Vagina (tissue), 2 donors: Measurements from ENCODE around the gene TBX3.

Experiments used
- POLR2A ChIP-seq, 2 donors: fragments of 450-650 bp; IDR thresholded peaks; one replicate each; pipeline ENCODE4 v1.6.1; 2017; ENCODE audit warnings: antibody characterized with exemption in 2 of 2, mild to moderate bottlenecking in 2 of 2, moderate library complexity in 2 of 2
- TF ChIP-seq, protein P1 (sequence below), 3 experiments: fragments of 450-650 bp in 2 of 3; fragments of 200-600 bp in 1 of 3; sonication (generic) in 1 of 3; IDR thresholded peaks; one replicate each; pipeline ENCODE4 v1.5.1; 2017 to 2019; ENCODE audit warnings: antibody characterized with exemption in 3 of 3, mild to moderate bottlenecking in 2 of 3, moderate library complexity in 2 of 3

DNA sequence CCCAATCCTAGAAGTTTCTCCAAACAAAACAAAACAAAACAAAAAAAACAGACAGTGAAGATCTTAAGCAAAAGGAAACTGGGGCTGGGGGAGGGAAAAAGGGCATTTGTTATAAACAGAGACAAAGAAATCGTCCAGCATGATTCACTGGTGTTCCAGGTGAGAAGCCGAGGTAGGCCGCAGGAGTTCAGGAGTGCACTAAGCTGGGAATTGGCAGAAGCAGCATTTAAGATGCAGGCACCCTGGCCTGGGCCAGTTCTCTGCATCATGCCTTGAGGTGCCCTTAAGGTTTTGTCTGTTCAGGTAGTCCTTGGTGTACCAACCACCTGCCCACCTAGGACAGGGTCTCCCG, 11.2 kb downstream of the TBX3 start:
- TF ChIP-seq, protein P1, sequence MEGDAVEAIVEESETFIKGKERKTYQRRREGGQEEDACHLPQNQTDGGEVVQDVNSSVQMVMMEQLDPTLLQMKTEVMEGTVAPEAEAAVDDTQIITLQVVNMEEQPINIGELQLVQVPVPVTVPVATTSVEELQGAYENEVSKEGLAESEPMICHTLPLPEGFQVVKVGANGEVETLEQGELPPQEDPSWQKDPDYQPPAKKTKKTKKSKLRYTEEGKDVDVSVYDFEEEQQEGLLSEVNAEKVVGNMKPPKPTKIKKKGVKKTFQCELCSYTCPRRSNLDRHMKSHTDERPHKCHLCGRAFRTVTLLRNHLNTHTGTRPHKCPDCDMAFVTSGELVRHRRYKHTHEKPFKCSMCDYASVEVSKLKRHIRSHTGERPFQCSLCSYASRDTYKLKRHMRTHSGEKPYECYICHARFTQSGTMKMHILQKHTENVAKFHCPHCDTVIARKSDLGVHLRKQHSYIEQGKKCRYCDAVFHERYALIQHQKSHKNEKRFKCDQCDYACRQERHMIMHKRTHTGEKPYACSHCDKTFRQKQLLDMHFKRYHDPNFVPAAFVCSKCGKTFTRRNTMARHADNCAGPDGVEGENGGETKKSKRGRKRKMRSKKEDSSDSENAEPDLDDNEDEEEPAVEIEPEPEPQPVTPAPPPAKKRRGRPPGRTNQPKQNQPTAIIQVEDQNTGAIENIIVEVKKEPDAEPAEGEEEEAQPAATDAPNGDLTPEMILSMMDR (IDR thresholded peaks at IDR 0.05) = no peak
- no peak for TF ChIP-seq POLR2A (IDR thresholded peaks at IDR 0.05)
